ENCODE data around the gene PKNOX1.

DNA sequence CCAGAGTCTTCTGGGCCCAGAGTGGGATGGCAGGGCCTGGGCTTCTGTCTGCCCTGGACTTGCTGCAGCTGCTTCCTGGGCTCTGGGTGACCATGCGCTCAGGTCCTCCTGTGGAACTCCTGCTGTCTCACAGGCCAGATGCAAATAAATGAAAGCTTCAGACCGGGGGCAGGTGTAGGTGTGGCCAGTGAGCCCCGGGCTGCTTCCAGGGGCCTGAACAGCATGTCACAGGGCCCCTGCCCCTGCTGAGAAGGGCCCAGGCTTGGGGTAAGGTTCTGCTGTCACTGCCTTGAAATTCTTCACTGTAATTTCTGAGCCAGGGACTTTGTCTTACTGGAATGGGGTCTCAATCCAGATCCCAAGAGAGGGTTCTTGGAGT, 2.5 kb upstream of the PKNOX1 start:
- TF ChIP-seq, protein P1, sequence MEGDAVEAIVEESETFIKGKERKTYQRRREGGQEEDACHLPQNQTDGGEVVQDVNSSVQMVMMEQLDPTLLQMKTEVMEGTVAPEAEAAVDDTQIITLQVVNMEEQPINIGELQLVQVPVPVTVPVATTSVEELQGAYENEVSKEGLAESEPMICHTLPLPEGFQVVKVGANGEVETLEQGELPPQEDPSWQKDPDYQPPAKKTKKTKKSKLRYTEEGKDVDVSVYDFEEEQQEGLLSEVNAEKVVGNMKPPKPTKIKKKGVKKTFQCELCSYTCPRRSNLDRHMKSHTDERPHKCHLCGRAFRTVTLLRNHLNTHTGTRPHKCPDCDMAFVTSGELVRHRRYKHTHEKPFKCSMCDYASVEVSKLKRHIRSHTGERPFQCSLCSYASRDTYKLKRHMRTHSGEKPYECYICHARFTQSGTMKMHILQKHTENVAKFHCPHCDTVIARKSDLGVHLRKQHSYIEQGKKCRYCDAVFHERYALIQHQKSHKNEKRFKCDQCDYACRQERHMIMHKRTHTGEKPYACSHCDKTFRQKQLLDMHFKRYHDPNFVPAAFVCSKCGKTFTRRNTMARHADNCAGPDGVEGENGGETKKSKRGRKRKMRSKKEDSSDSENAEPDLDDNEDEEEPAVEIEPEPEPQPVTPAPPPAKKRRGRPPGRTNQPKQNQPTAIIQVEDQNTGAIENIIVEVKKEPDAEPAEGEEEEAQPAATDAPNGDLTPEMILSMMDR (conservative IDR thresholded peaks at IDR 0.05 in 1 of 2, IDR thresholded peaks at IDR 0.05 in 1 of 2; ENCODE audit: low read depth in 1 of 2, low read length in 2 of 2) = no peak
- TF ChIP-seq EZH2 (IDR thresholded peaks at IDR 0.05; ENCODE audit: low read length, missing control alignments) = no peak
